Stimulated activated CD4-positive, alpha-beta T cell treated with anti-CD3 and anti-CD28 coated beads, Interleukin-4, amount 100 ng/mL, for 1 hour (primary cell): ENCODE data around the gene KBTBD7.

Source experiments
- DNase-seq: peaks from one replicate; pipeline ENCODE4 v3.0.0-alpha.2; 2020

The KBTBD7 gene, protein sequence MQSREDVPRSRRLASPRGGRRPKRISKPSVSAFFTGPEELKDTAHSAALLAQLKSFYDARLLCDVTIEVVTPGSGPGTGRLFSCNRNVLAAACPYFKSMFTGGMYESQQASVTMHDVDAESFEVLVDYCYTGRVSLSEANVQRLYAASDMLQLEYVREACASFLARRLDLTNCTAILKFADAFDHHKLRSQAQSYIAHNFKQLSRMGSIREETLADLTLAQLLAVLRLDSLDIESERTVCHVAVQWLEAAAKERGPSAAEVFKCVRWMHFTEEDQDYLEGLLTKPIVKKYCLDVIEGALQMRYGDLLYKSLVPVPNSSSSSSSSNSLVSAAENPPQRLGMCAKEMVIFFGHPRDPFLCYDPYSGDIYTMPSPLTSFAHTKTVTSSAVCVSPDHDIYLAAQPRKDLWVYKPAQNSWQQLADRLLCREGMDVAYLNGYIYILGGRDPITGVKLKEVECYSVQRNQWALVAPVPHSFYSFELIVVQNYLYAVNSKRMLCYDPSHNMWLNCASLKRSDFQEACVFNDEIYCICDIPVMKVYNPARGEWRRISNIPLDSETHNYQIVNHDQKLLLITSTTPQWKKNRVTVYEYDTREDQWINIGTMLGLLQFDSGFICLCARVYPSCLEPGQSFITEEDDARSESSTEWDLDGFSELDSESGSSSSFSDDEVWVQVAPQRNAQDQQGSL

DNA sequence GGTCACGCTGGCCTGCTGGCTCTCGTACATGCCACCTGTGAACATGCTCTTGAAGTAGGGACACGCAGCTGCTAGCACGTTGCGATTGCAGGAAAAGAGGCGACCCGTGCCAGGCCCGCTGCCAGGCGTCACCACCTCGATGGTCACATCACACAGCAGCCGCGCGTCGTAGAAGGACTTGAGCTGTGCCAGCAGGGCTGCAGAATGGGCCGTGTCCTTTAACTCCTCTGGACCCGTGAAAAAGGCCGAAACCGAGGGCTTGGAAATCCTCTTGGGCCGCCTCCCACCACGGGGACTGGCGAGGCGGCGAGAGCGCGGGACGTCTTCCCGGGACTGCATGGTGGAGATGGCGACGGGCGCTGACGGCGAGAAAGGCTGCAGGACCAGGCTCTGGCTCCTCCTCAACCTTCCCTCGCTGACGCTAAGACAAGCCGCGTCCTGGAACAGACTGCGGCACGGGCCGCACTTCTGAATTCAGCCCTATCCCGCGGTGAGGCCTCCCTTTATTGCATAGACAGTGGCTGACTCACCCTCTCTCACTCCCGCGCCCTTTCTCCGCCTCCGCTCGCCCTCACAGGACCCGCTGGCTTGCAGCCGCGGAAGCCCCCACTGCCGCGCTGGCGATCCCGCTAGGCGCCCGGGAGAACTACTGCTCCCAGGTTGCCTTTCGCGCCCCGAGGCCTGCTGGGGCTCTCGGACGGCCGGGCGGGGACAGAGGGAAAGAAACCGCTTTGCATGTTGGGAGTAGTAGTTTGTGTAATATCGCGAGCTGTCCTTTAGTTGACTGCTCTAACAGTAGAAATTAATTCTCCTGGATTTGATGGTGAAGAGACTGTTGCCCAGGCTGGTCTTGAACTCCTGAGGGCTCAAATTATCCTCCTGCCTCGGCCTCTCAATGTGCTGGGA, at the start of gene KBTBD7:
TSS of gene KBTBD7 (minus strand) at position 651 of the 906 bp plus-strand sequence. CDS start at position 339, 312 bp downstream.
- DNase-seq, result peak; percentile 94

DNA sequence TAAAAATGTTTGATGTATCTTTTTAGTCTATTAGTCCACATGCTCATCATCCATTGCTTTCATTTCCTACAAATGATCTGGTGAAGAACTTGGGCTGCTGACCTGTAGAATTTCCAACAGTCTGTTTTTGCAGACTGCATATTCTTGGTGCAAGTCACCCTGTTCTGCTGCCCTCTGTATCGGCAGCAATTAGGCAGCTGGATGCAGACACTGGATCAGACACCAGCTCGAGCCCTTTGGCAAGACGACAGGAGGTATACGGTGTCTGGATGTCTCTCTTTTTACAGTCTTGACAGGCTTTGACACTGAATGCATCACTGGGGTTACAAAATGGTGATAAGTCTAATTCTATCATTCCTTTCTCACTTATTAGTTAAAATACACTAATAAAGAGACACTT, 47.3 kb upstream of the KBTBD7 start:
- no peak for DNase-seq

DNA sequence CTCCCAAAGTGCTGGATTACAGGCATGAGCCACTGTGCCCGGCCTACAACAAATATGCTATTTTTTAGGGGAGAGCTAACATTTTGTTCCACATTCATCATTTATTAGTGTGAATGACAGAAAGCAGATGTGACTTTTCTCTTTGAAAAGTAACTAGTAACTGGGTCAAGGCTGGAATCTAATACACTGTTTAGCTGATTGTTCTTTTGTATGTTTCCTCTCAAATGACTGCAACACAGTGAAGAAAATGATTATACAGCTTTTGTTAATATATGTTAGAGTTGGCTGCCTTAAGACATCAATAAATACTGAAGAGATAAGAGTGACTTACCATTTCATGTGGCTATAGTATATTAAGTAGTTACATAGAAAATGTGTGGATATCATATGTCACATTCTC, 42.0 kb upstream of the KBTBD7 start:
- DNase-seq, result no peak

DNA sequence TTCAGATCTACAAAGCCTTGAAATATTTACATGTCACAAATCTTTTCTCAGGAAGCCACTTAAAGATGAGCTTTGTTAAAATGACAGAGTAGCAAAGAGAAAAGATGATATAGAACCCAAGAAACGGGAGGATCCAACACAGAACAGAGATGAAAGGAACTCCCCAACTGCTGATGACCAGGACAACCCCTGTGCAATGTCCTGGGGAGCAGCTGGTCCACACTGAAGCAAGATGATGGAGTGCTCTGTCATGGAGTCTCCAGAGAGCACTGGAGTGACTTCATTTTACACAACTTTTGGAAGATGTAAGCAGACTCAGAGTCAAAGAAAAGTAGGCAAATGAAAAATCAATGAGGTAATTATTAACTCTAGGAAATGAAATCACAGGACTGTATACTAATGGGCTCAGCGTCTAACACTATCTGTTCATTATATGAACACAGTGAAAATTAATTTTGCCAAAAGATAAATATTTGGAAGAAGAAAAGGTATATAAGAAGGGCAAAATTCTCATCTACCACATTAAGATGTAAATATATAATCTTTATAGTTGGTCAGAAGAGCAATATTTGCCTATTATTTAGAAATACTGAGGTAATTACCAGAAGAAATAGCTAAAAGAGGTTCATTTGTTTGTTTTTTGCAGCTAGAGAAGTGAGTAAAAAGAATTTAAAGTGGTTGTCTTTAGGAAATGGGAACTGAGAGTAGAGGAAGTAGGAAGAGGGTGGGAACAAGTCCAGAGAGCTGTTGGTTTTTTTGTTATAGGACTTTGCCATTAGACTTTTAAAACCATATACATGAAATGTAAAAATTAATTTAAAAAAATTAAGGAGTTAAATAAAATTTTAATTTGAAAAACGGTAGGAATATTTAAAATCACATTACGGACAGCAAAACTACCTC, 38.5 kb upstream of the KBTBD7 start:
- no peak for DNase-seq

DNA sequence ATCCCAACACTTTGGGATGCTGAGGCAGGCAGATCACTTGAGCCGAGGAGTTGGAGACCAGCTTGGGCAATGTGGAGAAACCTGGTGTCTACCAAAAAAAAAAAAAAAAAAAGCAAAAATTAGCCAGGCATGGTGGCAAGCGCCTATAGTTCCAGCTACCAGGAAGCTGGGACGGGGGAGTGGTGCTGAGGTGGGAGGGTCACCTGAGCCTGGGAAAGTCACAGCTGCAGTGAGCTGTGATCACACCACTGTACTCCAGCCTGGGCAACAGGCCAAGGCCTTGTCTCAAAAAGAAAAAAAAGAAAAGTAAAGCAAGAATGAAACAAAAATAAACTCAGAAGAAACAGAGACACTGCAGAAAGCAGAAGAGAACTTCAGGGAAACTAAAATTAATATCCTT, 37.4 kb upstream of the KBTBD7 start:
- DNase-seq, result no peak

DNA sequence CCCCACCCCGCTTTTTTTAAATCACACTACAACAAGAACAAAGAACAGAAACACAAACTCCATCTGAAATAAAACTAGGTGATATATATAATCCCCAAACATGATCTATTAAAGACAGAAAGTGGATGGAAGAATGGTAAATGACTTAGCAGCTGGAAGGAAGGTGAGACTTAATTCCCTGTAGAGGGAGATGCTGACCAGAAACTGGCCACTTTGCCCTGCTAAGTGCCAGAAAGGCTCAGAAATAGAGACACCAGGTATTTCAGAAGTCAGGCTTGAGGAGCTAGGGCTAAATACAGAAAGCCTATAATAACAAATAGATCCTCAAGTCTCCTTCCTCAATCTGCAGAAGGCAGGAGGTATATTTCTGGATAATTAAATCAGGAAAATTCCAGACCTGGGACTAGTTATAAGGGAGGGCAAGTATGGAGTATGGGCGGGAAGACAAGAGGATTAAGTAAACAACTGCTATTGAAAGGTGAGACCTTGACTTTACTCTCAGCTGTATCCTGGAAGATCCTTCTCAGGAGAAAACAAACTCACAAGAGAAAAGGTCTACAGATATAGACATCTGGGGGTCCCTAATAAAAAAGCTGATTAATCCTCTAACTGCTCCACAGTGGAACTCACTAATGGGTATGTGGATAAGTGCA, 36.8 kb upstream of the KBTBD7 start:
- no peak for DNase-seq

DNA sequence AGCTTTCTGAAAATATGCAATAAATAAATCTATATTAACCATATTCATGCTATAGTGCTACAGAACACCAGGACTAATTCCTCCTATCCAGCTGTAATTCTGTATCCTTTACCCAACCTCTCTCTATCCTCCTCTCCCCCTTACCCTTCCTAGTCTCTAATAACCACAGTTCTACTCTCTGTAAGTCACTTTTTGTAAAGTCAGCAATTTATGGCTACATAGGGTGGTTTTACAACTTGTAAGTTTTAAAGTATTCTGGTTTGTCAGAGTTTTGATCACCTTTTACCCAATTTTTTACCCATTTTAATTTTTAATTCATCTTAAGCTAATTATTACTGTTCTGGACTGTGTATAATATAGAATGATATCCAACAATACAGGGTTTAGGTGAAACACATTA, 35.0 kb upstream of the KBTBD7 start:
- no peak for DNase-seq

DNA sequence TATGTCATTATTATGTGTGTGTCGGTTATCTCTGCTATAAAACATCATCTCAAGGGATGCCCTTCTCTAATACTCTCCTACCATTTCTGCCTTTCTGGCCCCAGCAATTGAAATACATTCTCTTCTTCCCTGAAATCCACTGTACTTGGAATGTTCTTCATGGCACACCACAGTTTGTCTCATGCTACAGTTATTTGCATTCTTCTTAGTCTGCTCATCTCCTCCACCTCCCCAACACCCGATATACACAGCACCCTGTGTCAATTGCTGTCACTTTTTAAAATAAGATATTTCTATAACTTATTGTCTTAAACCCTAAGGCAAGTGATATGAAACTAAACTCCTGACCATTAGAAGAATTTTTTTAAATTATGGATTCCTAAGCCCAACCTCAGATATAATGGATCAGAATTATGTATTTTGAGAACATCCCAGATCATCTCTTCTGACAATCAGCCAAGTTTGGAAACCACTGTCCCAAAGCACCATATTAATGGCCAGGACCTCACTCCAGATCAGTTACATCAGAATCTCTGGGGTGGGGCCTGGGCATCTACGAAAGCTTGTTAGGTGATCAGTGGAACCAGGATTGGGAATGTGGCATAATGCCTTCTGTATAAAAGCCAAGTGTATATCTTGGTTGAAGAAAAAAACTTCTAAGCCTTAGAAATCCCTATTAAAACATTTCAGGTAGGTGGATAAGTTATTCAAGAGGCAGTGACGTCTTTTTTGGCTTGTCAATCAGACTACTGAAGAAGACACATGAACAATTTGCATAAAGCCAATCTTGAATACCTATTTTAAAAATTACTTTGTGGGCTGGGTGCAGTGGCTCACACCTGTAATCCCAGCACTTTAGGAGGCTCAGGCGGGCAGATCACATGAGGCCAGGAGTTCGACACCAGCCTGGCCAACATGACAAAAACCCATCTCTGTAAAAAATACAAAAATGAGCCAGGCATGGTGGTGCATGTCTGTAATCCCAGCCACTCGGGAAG, 30.0 kb upstream of the KBTBD7 start:
- no peak for DNase-seq

DNA sequence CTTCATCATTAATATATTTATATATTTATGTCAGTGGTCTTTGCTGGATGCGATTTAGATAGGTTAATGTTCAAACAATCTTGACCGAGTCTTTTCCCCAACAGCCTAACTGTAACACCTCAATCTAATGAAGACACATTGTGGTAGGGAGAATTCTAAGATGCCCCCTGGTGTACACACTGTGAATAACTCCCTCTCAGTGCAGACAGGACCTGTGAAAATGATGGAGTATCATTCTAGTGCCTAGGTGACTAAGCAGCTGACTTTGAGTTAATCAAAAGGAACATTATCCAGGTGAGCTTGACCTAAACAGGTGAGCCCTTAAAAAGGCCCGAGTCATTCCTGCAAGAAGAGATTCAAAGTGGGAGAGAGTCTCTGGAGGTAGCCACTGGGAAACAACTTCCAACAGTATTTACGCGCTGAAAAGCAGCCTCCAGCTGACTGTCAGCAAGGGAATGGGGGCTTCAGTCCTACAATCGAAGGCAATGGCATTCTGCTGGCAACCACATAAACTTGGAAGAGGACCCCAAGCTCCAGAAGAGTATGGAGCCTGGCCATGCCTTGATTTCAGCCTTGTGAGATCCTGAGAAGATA, 28.0 kb upstream of the KBTBD7 start:
- peak; percentile 18 for DNase-seq

DNA sequence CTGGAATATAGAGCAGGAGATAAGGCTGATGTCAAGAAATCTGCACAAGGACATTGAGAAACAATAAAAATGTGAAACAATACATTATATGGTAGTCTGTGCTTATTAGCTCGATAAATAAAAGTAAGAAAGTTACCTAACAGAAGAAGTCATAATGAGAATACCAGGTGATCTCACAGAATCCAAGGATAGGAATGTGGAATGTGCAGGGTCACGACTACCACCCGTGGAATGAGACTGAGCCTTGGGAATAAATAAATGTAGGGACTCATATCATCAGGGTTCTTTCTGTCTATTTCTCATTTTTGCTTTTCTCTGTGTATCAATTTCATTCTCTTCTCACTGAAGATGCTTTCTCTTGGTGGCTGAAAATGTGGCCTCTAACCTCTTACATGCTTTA, 26.0 kb upstream of the KBTBD7 start:
- DNase-seq, result no peak

DNA sequence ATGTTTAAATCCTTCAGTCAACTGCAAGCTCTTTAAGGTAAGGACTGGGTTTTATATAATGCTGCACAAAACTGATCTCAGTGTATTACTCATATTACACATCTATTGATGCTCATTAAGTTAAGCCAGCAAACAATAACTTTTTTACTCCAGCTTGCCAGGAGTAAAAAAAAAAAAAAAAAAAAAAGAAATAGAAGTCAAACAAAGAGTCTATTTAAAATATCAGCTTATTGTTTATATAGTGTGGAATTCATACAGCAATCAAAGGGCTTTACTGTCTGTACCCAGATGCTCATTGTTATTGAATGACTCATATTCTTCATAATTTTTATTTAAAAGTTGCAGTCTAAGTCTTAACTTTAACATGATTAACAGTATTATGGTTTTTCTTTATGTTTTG, 21.8 kb upstream of the KBTBD7 start:
- DNase-seq, result no peak

DNA sequence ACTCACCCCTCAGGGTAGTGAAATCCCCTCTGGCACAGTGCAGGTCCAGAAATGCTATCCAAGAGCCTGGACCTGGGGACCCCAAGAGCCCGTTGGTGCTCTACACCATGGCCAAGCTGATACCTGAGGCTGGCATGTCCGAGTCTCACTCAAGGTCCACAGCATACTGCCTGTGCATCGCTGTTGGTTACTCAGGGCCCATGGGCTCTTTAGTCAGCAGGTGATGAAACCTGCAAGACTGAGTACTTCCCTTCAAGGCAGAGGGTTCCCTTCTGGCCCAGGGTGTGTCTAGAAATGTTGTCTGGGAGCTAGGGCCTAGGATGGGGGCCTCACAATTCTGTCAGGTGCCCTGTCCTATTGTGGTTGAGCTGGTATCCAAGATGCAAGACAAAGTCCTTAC, 19.6 kb upstream of the KBTBD7 start:
- no peak for DNase-seq

DNA sequence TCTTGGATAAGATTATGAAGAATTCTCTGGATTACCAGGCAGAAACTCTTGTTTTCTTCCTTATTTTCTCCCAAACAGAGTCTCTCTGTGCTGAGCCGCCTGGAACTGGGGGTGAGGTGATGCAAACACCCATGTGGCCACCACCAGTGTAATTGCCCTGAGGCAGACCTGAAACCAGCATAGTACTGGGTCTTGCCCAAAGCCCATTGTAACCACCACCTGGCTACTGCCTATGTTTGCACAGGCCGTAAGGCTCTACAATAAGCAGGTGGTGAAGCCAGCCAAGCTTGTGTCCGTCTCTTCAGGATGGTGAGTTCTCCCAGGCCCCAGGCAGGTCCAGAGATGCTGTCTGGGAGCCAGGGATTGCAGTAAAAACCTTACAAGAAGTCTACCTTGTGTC, 18.9 kb upstream of the KBTBD7 start:
- no peak for DNase-seq

DNA sequence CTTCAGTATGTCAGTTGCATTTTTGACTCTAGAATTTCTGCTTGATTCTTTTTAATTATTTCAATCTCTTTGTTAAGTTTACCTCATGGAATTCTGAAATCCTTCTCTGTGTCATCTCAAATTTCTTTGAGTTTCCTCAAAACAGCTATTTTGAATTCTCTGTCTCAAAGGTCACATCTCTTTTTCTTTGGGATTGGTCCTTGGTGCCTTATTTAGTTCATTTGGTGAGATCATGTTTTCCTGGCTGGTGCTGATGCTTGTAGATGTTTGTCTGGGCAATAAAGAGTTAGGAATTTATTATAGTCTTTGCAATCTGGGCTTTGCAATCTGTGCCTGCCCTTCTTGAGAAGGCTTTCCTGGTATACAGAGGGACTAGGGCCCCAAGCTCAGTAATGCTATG, 18.5 kb upstream of the KBTBD7 start:
- DNase-seq, result no peak

DNA sequence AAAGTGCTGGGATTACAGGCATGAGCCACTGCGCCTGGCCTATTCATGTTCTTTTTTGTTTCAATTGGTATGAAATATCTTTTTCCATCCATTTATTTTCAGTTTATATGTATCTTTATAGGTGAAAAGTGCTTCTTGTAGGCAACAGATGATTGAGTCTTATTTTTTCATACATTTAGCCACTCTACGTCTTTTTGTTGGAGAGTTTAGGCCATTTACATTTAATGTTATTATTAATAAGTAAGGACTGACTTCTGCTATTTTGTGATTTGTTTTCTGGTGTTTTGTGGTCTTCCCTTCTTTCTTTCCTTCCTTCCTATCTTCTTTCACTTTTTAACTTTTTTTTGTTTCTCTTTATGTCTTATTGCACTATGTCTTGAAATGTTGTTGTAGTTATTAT, 16.7 kb upstream of the KBTBD7 start:
- no peak for DNase-seq

DNA sequence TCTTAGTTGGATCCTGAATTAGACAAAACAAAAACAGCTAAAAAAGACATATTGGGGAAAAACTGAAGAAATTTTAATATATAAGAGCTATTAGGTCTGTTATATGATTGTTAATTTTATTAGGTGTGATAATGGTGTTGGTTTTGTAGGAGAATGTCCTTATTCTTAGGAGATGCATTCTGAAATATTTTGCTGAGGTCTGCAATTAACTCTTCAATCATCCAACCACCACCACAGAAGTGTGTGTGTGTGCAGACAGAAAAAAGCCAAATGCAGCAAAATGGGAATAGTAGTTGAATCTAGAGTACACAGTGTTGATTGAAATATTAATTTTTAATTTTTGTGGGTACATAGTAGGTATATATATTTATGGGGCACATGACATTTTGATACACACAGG, 12.1 kb upstream of the KBTBD7 start:
- DNase-seq, result no peak

DNA sequence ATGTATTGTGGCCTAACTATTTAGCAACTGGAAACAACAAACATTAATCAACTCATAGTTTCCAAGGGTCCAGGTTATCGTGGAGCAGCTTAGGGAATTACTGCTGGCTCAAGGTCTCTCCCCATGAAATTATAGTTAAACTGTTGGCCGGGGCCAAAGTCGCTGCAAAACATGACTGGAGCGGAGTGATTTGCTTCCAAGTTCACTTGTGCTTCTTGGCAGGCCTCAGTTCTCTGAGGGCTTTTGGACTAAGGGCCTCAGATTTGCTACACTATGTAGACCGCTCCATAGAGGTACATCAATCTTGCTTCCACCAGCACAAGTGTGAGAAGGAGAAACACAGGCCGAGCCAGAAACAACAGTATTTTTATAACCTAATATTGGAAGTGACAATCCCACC, 9.4 kb upstream of the KBTBD7 start:
- DNase-seq, result no peak

DNA sequence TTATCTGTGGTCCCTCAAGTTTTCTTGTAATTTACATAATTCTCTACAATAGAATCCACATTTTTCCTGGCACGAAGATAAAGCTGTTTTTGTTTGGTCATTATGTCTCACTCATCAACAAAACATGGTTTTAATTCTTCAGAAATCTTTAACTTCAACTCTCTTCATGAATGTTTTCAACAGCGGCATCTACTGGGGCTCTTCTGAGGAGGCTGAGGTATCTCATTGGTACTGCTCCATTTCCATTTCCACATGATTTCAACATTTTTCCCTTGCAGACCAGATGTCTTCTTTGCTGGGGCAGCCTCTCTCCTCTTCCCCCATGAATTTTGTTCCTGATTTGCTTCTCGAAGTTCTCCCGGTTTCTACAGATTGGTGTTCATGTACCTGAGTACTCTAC, 5.8 kb upstream of the KBTBD7 start:
- no peak for DNase-seq

DNA sequence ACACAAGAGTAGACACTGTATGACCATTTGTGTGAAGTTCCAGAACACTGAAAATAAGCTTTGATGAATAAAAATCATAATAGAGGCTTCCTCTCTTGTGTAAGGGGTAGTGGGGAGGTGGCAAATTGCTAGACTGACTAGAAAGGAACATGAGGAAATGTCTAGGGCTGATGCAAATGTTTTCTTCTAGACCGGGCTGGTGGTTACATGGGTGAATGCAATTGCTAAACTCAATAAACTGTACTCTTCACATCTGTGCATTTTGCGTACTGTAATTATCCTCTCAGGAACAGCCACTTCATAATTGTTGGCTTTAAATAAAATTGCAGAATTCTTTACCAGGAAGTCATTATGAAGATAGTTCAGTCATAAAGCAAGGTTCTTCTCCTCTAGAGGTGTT, 5.2 kb upstream of the KBTBD7 start:
- DNase-seq, result no peak

DNA sequence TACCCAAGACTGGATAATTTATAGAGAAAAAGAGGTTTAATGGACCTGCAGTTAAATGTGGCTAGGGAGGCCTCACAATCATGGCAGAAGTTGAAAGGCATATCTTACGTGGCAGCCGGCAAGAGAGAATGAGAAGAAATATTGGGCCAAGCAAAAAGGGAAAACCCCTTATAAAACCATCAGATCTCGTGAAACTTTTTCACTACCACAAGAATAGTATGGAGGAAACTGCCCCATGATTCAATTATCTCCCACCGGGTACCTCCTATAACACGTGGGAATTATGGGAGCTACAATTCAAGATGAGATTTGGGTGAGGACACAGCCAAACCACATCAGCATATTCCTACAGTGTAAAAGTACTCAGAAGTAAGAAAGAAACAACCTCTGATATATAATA, 4.7 kb upstream of the KBTBD7 start:
- DNase-seq, result no peak
